ENCODE results near the gene LMTK2. TPM values are rescaled to one million over a fixed set of nuclear protein-coding genes. Genes with fewer than 3 reads are reported as not detected.

LMTK2 gene
- total RNA-seq, 1 donor from 2014 or later: 10.6 TPM

DNA sequence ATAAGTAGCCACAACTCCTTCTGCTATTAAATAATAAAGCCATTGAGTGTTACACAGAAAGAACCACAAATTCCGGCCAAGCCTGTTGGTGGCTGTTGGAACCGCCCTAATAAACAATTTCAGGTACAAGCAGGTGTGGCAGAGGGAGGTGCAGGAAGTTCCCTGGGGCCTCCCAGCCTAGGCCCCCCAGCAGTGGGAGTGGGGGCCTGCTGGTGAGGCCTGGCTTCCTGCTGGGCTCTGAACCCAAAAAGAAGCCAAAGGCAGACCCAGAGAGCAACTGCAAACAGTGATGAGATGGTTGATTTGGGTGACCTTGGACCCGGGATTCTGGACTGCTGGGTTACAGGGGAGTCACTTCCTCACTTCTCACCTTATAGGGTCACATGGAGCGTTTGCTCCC is 21.0 kb upstream of the LMTK2 start:
- no peak for DNase-seq (ENCODE audit: low read depth)
- no peak overlapping the region for H3K4me3 ChIP-seq (ENCODE audit: low read depth, low read length)
- TF ChIP-seq, protein P1, sequence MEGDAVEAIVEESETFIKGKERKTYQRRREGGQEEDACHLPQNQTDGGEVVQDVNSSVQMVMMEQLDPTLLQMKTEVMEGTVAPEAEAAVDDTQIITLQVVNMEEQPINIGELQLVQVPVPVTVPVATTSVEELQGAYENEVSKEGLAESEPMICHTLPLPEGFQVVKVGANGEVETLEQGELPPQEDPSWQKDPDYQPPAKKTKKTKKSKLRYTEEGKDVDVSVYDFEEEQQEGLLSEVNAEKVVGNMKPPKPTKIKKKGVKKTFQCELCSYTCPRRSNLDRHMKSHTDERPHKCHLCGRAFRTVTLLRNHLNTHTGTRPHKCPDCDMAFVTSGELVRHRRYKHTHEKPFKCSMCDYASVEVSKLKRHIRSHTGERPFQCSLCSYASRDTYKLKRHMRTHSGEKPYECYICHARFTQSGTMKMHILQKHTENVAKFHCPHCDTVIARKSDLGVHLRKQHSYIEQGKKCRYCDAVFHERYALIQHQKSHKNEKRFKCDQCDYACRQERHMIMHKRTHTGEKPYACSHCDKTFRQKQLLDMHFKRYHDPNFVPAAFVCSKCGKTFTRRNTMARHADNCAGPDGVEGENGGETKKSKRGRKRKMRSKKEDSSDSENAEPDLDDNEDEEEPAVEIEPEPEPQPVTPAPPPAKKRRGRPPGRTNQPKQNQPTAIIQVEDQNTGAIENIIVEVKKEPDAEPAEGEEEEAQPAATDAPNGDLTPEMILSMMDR (conservative IDR thresholded peaks at IDR 0.05; ENCODE audit: low read depth, low read length): no peak

DNA sequence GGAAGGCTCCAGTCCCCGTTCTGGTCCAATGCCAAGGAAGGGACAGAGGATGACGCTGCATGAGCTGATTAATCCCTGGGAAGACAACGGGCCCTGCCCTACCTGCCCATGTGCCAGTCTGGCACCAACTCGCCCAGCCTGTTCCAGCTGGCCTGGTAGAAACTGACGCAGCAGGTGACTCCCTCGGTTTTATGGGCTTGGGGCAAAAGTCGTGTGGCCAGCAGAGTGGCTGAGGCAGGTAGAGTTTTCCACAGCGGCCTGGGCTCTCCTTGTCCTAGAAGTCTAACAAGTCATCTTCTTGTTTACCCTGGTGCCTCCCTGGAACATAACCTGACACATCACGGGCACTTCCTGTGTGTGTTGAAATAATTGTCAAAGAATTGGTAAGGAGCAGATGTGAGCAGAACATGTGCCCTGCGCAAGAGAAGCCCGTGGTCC is 20.4 kb upstream of the LMTK2 start:
- DNase-seq (ENCODE audit: low read depth): no peak
- TF ChIP-seq, protein P1 (conservative IDR thresholded peaks at IDR 0.05; ENCODE audit: low read depth, low read length): no peak
- no peak overlapping the region for H3K4me3 ChIP-seq (ENCODE audit: low read depth, low read length)

DNA sequence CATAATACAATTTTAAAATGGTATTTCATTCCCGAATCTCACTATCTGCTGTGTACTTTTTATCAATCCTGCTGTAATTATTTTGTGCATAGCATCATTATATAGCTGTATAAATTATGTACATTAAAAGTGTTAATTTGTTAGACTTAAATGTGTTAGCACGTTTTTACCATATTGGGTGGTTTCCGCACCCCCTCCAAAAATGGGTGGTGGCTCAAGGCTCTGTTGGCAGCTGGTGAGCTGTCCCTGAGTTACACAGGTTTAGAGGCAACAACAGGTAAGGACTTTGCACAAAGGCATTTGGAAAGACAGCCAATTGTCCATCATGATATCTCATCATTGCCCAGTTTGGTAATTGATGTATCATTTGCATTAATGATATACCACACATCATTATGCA is 18.6 kb upstream of the LMTK2 start:
- TF ChIP-seq, protein P1 (conservative IDR thresholded peaks at IDR 0.05; ENCODE audit: low read depth, low read length): no peak
- H3K4me3 ChIP-seq (ENCODE audit: low read depth, low read length): no peak overlapping the region
- no peak for DNase-seq (ENCODE audit: low read depth)

DNA sequence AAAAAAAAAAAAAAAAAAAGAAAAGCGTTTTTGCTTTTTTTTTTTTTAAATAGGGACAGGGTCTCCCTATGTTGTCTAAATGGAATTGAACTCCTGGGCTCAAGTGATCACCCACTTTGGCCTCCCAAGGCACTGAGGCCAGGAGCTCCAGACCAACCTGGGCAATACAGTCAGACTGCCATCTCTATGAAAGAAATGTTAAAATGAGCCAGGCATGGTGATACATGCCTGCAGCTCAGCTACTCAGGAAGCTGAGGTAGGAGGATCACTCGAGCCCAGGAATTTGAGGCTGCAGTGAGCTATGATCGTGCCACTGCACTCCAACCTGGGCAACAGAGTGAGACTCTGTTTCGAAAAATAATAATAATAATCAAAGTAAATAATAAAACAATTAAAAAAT is 16.5 kb upstream of the LMTK2 start:
- H3K4me3 ChIP-seq (ENCODE audit: low read depth, low read length): no peak overlapping the region
- DNase-seq (ENCODE audit: low read depth): no peak
- TF ChIP-seq, protein P1 (conservative IDR thresholded peaks at IDR 0.05; ENCODE audit: low read depth, low read length): no peak

DNA sequence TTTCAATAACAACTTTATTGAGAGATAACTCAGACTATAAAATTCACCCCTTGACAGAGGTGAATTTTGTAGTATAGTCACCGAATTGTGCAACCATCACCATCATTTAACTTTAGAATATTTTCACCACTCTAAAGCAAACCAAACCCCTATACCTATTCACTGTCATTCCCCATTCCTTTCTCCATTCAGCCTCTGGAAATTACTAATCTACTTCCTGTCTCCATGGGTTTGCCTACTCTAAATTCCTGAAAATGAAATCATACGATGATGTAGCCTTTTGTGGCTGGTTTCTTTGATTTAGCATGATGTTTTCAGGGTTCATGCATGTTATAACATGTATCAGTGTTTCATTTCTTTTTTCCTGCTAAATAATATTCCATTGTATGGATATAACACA is 15.6 kb upstream of the LMTK2 start:
- TF ChIP-seq, protein P1 (conservative IDR thresholded peaks at IDR 0.05; ENCODE audit: low read depth, low read length): no peak
- DNase-seq (ENCODE audit: low read depth): no peak
- H3K4me3 ChIP-seq (ENCODE audit: low read depth, low read length): no peak overlapping the region

DNA sequence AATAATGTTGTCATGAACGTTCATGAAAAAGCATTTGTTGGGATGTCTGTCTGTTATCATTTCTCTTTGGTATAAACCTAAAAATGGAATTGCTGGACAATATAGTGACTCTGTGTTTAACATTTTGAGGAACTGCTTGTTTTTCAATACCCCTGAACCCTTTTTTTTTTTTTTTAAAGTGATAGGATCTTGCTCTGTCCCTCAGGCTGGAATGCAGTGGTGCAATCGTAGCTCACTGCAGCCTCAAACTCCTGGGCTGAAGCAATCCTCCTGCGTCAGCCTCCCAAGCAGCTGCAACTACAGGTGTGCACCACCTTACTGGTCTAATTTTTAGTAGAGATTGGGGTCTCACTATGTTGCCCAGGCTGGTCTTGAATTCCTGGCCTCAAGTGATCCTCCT is 15.1 kb upstream of the LMTK2 start:
- TF ChIP-seq, protein P1 (conservative IDR thresholded peaks at IDR 0.05; ENCODE audit: low read depth, low read length): no peak
- no peak overlapping the region for H3K4me3 ChIP-seq (ENCODE audit: low read depth, low read length)
- no peak for DNase-seq (ENCODE audit: low read depth)

DNA sequence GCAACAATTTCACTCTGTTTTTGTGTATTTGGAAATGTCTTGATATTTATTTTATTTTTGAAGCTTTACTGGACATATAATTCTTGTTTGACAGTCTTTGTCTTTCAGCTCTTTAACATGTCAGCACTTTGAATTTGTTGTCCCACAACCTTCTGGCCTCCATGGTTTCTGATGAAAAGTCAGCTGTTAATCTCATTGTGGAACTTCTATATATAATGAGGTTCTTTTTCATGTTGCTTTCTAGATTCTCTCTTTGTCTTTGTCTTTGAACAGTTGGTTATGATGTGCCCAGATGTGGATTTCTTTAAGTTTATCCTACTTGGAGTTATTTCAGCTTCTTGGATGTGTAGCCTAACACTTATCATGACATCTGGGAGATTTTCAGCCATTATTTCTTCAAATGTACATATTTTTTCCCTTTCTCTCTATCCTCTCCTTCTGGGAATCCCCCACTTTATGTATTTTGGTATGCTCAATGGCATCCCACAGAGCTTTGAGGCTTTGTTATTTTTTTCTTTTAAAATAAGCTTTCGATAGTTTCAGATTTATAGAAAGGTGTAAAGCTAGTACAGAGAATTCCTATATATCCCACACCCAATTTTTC is 9.5 kb upstream of the LMTK2 start:
- DNase-seq (ENCODE audit: low read depth): no peak
- H3K4me3 ChIP-seq (ENCODE audit: low read depth, low read length): no peak overlapping the region
- TF ChIP-seq, protein P1 (conservative IDR thresholded peaks at IDR 0.05; ENCODE audit: low read depth, low read length): no peak

All from epithelial cell of proximal tubule (primary cell).